ENCODE data around the gene ARHGAP32.
"Not testable (repeated sequence)": the region's sequence is repeated elsewhere in the genome, so short reads cannot be mapped to it uniquely, and the experiment has no call there.

The ARHGAP32 gene

DNA sequence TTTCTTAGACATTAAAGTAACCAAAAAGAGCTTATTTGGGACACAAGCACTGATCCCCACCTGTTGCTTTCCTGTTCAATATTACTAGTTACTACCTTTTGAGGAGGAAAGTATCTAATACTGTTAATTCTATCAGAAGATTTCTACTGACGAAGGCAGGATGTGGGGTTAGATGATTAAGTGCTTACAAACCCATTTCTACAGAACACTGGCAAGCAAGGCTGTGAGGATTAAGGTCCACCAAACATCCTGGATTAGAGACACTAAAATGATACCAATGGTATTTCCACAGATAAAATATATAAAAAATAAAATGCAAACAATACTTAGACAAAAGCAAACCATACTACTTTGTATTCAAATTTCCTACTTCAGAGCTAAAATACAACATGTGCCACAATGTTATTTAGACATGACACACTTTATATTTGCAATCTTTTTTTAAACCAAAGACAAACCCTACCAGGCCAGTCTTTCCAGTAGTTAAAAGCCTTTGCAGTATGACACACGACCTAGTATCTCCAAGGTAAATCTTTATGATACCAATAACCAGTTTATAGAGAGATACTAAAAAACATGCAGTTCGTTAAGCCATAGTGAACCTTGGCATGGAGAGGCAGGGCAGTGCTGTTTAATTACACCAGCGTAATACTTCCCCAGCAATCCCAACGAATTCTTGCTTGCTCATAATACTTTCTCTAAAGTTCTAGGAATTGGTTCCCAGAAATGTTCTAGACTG is 178.2 kb downstream of the ARHGAP32 start:
- no peak overlapping the region for H3K4me3 ChIP-seq (ENCODE audit: low read depth in 1 of 5, low read length in 5 of 5)
- no peak overlapping the region for H3K9ac ChIP-seq (ENCODE audit: low read length in 5 of 5)
- H3K9me3 ChIP-seq (ENCODE audit: control insufficient read depth in 5 of 5, low read length in 5 of 5), result no peaks in the 10 kb centered on the region
- H3K36me3 ChIP-seq (ENCODE audit: control insufficient read depth in 5 of 5, insufficient read depth in 5 of 5, low read length in 5 of 5), result no peaks in the 10 kb centered on the region
- H3K4me1 ChIP-seq (ENCODE audit: control insufficient read depth in 5 of 5, insufficient read depth in 5 of 5, low read length in 5 of 5), result no peaks in the 10 kb centered on the region
- no peak overlapping the region for H3K27ac ChIP-seq (ENCODE audit: low read depth, low read length)
- no peaks in the 10 kb centered on the region for H3K27me3 ChIP-seq (ENCODE audit: control insufficient read depth in 5 of 5, insufficient read depth in 4 of 5, low read length in 5 of 5)

- no peaks in the 10 kb centered on the region for H3K4me1 ChIP-seq (ENCODE audit: control insufficient read depth in 5 of 5, insufficient read depth in 5 of 5, low read length in 5 of 5)
- H3K4me3 ChIP-seq (ENCODE audit: low read depth in 1 of 5, low read length in 5 of 5), result no peak overlapping the region
- H3K36me3 ChIP-seq (ENCODE audit: control insufficient read depth in 5 of 5, insufficient read depth in 5 of 5, low read length in 5 of 5), result no peaks in the 10 kb centered on the region
- no peaks in the 10 kb centered on the region for H3K9me3 ChIP-seq (ENCODE audit: control insufficient read depth in 5 of 5, low read length in 5 of 5)
- no peak overlapping the region for H3K27ac ChIP-seq (ENCODE audit: low read depth, low read length)
- no peaks in the 10 kb centered on the region for H3K27me3 ChIP-seq (ENCODE audit: control insufficient read depth in 5 of 5, insufficient read depth in 4 of 5, low read length in 5 of 5)
- no peak overlapping the region for H3K9ac ChIP-seq (ENCODE audit: low read length in 5 of 5)
Measured at GRCh38 chr11:129012880-129013279, 179.2 kb downstream of the ARHGAP32 start.

- no peaks in the 10 kb centered on the region for H3K27me3 ChIP-seq (ENCODE audit: control insufficient read depth in 5 of 5, insufficient read depth in 4 of 5, low read length in 5 of 5)
- H3K9me3 ChIP-seq (ENCODE audit: control insufficient read depth in 5 of 5, low read length in 5 of 5), result peaks cover 0 to 2% (median 0%) of the 10 kb centered on the region in 5 donors
- no peak overlapping the region for H3K4me3 ChIP-seq (ENCODE audit: low read depth in 1 of 5, low read length in 5 of 5)
- no peak overlapping the region for H3K27ac ChIP-seq (ENCODE audit: low read depth, low read length)
- no peaks in the 10 kb centered on the region for H3K4me1 ChIP-seq (ENCODE audit: control insufficient read depth in 5 of 5, insufficient read depth in 5 of 5, low read length in 5 of 5)
- H3K9ac ChIP-seq (ENCODE audit: low read length in 5 of 5), result no peak overlapping the region
- peaks cover 0 to 2% (median 0%) of the 10 kb centered on the region in 5 donors for H3K36me3 ChIP-seq (ENCODE audit: control insufficient read depth in 5 of 5, insufficient read depth in 5 of 5, low read length in 5 of 5)
Measured at GRCh38 chr11:129006161-129006560, 186.0 kb downstream of the ARHGAP32 start.

- H3K36me3 ChIP-seq (ENCODE audit: control insufficient read depth in 5 of 5, insufficient read depth in 5 of 5, low read length in 5 of 5), result peaks cover 0 to 13% (median 0%) of the 10 kb centered on the region in 5 donors
- not testable (repeated sequence) for H3K27me3 ChIP-seq (ENCODE audit: control insufficient read depth in 5 of 5, insufficient read depth in 4 of 5, low read length in 5 of 5); H3K27ac ChIP-seq (ENCODE audit: low read depth, low read length); H3K4me3 ChIP-seq (ENCODE audit: low read depth in 1 of 5, low read length in 5 of 5); H3K9ac ChIP-seq (ENCODE audit: low read length in 5 of 5); H3K4me1 ChIP-seq (ENCODE audit: control insufficient read depth in 5 of 5, insufficient read depth in 5 of 5, low read length in 5 of 5)
- peaks cover 0 to 12% (median 8%) of the 10 kb centered on the region in 5 donors for H3K9me3 ChIP-seq (ENCODE audit: control insufficient read depth in 5 of 5, low read length in 5 of 5)
Measured at GRCh38 chr11:128999165-128999564, 193.0 kb downstream of the ARHGAP32 start.

- H3K4me3 ChIP-seq (ENCODE audit: low read depth in 1 of 5, low read length in 5 of 5), result no peak overlapping the region
- no peaks in the 10 kb centered on the region for H3K9me3 ChIP-seq (ENCODE audit: control insufficient read depth in 5 of 5, low read length in 5 of 5)
- H3K4me1 ChIP-seq (ENCODE audit: control insufficient read depth in 5 of 5, insufficient read depth in 5 of 5, low read length in 5 of 5), result no peaks in the 10 kb centered on the region
- H3K36me3 ChIP-seq (ENCODE audit: control insufficient read depth in 5 of 5, insufficient read depth in 5 of 5, low read length in 5 of 5), result peaks cover 0 to 11% (median 6%) of the 10 kb centered on the region in 5 donors
- no peak overlapping the region for H3K9ac ChIP-seq (ENCODE audit: low read length in 5 of 5)
- H3K27ac ChIP-seq (ENCODE audit: low read depth, low read length), result no peak overlapping the region
- no peaks in the 10 kb centered on the region for H3K27me3 ChIP-seq (ENCODE audit: control insufficient read depth in 5 of 5, insufficient read depth in 4 of 5, low read length in 5 of 5)
Measured at GRCh38 chr11:128988242-128988970, 203.7 kb downstream of the ARHGAP32 start.

DNA sequence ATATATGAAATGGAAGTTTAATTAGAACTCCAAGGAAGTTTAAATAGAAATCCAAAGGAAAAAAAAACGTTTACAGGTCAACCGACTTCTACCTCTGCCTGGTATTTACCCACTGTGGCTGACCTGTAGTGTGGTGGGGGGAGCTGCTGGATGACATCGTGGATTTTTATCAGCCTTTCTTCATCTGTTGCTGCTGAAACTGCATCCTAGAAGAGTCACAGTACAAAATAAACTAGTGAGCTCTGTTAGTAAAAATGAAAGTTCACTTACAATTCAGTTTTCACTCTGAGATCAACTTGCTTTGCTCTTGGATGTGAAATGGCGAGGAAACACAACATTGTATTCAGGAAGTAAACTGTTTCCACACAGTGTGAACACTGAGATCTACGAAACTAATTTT is 206.2 kb downstream of the ARHGAP32 start:
- no peaks in the 10 kb centered on the region for H3K4me1 ChIP-seq (ENCODE audit: control insufficient read depth in 5 of 5, insufficient read depth in 5 of 5, low read length in 5 of 5)
- H3K27me3 ChIP-seq (ENCODE audit: control insufficient read depth in 5 of 5, insufficient read depth in 4 of 5, low read length in 5 of 5), result no peaks in the 10 kb centered on the region
- H3K36me3 ChIP-seq (ENCODE audit: control insufficient read depth in 5 of 5, insufficient read depth in 5 of 5, low read length in 5 of 5), result peaks cover 5 to 18% (median 14%) of the 10 kb centered on the region in 5 donors
- no peak overlapping the region for H3K27ac ChIP-seq (ENCODE audit: low read depth, low read length)
- no peak overlapping the region for H3K9ac ChIP-seq (ENCODE audit: low read length in 5 of 5)
- no peaks in the 10 kb centered on the region for H3K9me3 ChIP-seq (ENCODE audit: control insufficient read depth in 5 of 5, low read length in 5 of 5)
- H3K4me3 ChIP-seq (ENCODE audit: low read depth in 1 of 5, low read length in 5 of 5), result no peak overlapping the region

DNA sequence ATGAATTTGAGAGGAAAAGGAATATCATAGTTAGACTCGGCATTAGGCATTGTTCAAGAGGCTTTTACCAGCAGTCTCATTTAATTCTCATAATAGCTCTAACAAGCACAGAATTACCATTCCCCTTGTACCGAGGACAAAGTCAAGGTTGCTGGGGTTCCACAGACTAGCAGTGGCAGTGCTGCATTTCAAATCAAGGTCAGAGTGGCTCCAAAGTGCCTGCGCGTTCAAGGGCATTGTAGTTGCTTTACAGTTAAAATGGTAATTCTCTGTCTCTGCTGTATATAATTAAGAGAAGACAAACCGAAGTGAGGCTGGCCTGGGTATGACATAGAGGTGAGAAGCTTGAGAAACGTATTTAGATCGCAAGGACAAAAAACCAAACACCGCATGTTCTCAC is 209.1 kb downstream of the ARHGAP32 start:
- Histone ChIP-seq H3K4me1 (ENCODE audit: control insufficient read depth in 5 of 5, insufficient read depth in 5 of 5, low read length in 5 of 5) (no peaks in the 10 kb centered on the region), H3K36me3 (ENCODE audit: control insufficient read depth in 5 of 5, insufficient read depth in 5 of 5, low read length in 5 of 5) (peaks cover 10 to 32% (median 26%) of the 10 kb centered on the region in 5 donors), H3K27me3 (ENCODE audit: control insufficient read depth in 5 of 5, insufficient read depth in 4 of 5, low read length in 5 of 5) (no peaks in the 10 kb centered on the region)

GRCh38 chr11:128981254-128981653 is 210.9 kb downstream of the ARHGAP32 start:
- Histone ChIP-seq H3K9me3 (ENCODE audit: control insufficient read depth in 5 of 5, low read length in 5 of 5) (no peaks in the 10 kb centered on the region), H3K36me3 (ENCODE audit: control insufficient read depth in 5 of 5, insufficient read depth in 5 of 5, low read length in 5 of 5) (peaks cover 12 to 46% (median 29%) of the 10 kb centered on the region in 5 donors), H3K27me3 (ENCODE audit: control insufficient read depth in 5 of 5, insufficient read depth in 4 of 5, low read length in 5 of 5) (no peaks in the 10 kb centered on the region), H3K27ac (ENCODE audit: low read depth, low read length) (no peak overlapping the region), H3K9ac (ENCODE audit: low read length in 5 of 5) (no peak overlapping the region), H3K4me3 (ENCODE audit: low read depth in 1 of 5, low read length in 5 of 5) (no peak overlapping the region), H3K4me1 (ENCODE audit: control insufficient read depth in 5 of 5, insufficient read depth in 5 of 5, low read length in 5 of 5) (no peaks in the 10 kb centered on the region)

More for the DNA sequence above, 209.1 kb downstream of the ARHGAP32 start:
- H3K9ac ChIP-seq (ENCODE audit: low read length in 5 of 5), result no peak overlapping the region
- H3K9me3 ChIP-seq (ENCODE audit: control insufficient read depth in 5 of 5, low read length in 5 of 5), result no peaks in the 10 kb centered on the region
- H3K4me3 ChIP-seq (ENCODE audit: low read depth in 1 of 5, low read length in 5 of 5), result no peak overlapping the region
- no peak overlapping the region for H3K27ac ChIP-seq (ENCODE audit: low read depth, low read length)

DNA sequence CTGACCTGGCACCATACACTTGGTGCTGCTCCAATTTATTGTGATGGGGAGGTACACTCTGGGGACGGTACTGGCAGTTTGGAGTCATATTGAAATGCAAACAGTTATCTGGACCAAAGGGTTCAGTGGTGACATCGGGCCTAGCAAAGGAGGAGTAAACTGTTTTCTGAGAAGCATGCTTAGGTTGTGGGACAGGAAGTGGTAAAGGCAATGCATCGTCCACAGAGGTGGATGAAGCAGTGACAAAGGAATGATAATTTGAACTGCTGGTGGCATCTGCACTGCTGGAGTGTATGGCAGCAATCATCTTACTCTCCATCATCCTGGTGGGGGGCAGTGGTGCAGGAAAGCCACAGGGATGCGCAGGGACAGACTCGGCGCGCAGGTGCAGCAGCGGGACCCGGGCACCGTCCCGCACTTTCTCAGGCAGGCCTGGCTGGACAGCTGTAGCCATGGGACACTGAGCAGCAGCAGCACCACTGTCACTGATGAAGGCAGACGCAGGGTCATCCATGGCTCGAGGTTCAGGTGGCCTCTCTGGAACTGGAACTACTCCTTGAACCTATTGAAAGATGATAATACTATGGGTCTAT is 221.4 kb downstream of the ARHGAP32 start:
- no peak overlapping the region for H3K9ac ChIP-seq (ENCODE audit: low read length in 5 of 5)
- no peaks in the 10 kb centered on the region for H3K9me3 ChIP-seq (ENCODE audit: control insufficient read depth in 5 of 5, low read length in 5 of 5)
- no peak overlapping the region for H3K4me3 ChIP-seq (ENCODE audit: low read depth in 1 of 5, low read length in 5 of 5)
- no peaks in the 10 kb centered on the region for H3K4me1 ChIP-seq (ENCODE audit: control insufficient read depth in 5 of 5, insufficient read depth in 5 of 5, low read length in 5 of 5)
- no peak overlapping the region for H3K27ac ChIP-seq (ENCODE audit: low read depth, low read length)
- H3K27me3 ChIP-seq (ENCODE audit: control insufficient read depth in 5 of 5, insufficient read depth in 4 of 5, low read length in 5 of 5), result no peaks in the 10 kb centered on the region
- peaks cover 33 to 65% (median 53%) of the 10 kb centered on the region in 5 donors for H3K36me3 ChIP-seq (ENCODE audit: control insufficient read depth in 5 of 5, insufficient read depth in 5 of 5, low read length in 5 of 5)

DNA sequence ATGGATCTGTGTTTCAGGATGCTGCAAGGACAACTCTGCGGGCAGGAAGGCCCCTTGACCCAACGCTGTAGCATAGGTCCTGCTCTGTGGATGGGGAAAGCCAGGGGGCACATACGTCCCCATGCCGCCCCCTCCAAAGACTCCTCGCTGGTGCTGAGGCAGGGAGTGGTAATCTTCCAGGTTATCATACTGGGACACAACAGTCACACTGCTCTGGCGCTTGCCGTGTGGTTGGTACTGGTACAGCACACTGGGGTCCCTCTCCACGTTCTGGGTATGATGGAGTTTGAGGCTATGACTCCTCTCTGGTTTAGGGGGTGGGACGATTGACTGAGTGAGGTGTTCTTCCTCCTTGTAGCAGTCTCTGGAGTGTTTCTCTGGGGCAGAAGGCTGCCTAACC is 223.2 kb downstream of the ARHGAP32 start:
- Histone ChIP-seq H3K36me3 (ENCODE audit: control insufficient read depth in 5 of 5, insufficient read depth in 5 of 5, low read length in 5 of 5) (peaks cover 20 to 52% (median 44%) of the 10 kb centered on the region in 5 donors), H3K4me1 (ENCODE audit: control insufficient read depth in 5 of 5, insufficient read depth in 5 of 5, low read length in 5 of 5) (peaks cover 0 to 5% (median 0%) of the 10 kb centered on the region in 5 donors), H3K27me3 (ENCODE audit: control insufficient read depth in 5 of 5, insufficient read depth in 4 of 5, low read length in 5 of 5) (no peaks in the 10 kb centered on the region), H3K4me3 (ENCODE audit: low read depth in 1 of 5, low read length in 5 of 5) (no peak overlapping the region), H3K9ac (ENCODE audit: low read length in 5 of 5) (no peak overlapping the region), H3K27ac (ENCODE audit: low read depth, low read length) (no peak overlapping the region), H3K9me3 (ENCODE audit: control insufficient read depth in 5 of 5, low read length in 5 of 5) (no peaks in the 10 kb centered on the region)
